Thyroid gland (tissue), 4 donors: Measurements from ENCODE around the gene CLDN22. TPM values are rescaled to one million over a fixed set of nuclear protein-coding genes. Genes with fewer than 3 reads are reported as not detected.

Source experiments
- DNase-seq, 2 donors: peaks; one replicate each; pipeline ENCODE4 v3.0.0-alpha.2; 2019
- H3K27ac ChIP-seq, 3 donors: fragments of 200-600 bp; sonication (generic); 1 replicate in 2 of 3; 2 replicates in 1 of 3; pipeline ENCODE4 v1.5.1; 2016 to 2019; ENCODE audit warnings: mild to moderate bottlenecking in 1 of 3, moderate library complexity in 1 of 3
- H3K27me3 ChIP-seq: fragments of 200-600 bp; sonication (generic); one replicate; pipeline ENCODE4 v1.5.1; 2019
- H3K36me3 ChIP-seq, 2 donors: fragments of 200-600 bp; sonication (generic); one replicate each; pipeline ENCODE4 v1.5.1; 2016 to 2019
- H3K4me1 ChIP-seq, 2 donors: fragments of 200-600 bp; sonication (generic); one replicate each; pipeline ENCODE4 v1.5.1; 2017 to 2019
- H3K4me3 ChIP-seq, 3 donors: fragments of 200-600 bp; sonication (generic); replicated peaks in 1 of 3; 1 replicate in 2 of 3; 2 replicates in 1 of 3; pipeline ENCODE4 v1.5.1; 2016; ENCODE audit warnings: mild to moderate bottlenecking in 1 of 3
- H3K9me3 ChIP-seq: fragments of 200-600 bp; sonication (generic); one replicate; pipeline ENCODE4 v1.5.1; 2017
- POLR2A ChIP-seq, 2 donors: fragments of 450-650 bp; IDR thresholded peaks; one replicate each; pipeline ENCODE4 v1.6.1; 2017; ENCODE audit warnings: antibody characterized with exemption in 2 of 2, mild to moderate bottlenecking in 2 of 2, moderate library complexity in 1 of 2
- WGBS, 2 donors: methylation state at CpG; one replicate each; pipeline ENCODE4 v1.1.5; 2017; 5-methylcytosine and 5-hydroxymethylcytosine counted together
- intact Hi-C: fragments of 100-400 bp; cut with DNase I; formaldehyde crosslinking; loops from one replicate; pipeline ENCODE4 v1.15.1; 2023
- total RNA-seq, 4 donors: library from RNA; depleted of rRNA; stranded (reverse); fragments of >200 nt; gene quantifications; one replicate each; pipeline ENCODE4 v1.2.3, GENCODE V29; 2016
- TF ChIP-seq, protein P1 (sequence below), 6 experiments: fragments of 200-600 bp in 3 of 6; fragments of 450-650 bp in 3 of 6; sonication (generic) in 3 of 6; IDR thresholded peaks; one replicate each; pipeline ENCODE4 v1.5.1; 2016 to 2019; ENCODE audit warnings: antibody characterized with exemption in 6 of 6, mild to moderate bottlenecking in 2 of 6, inconsistent platforms in 1 of 6, moderate library complexity in 1 of 6

The CLDN22 gene
- total RNA-seq, result not detected

DNA sequence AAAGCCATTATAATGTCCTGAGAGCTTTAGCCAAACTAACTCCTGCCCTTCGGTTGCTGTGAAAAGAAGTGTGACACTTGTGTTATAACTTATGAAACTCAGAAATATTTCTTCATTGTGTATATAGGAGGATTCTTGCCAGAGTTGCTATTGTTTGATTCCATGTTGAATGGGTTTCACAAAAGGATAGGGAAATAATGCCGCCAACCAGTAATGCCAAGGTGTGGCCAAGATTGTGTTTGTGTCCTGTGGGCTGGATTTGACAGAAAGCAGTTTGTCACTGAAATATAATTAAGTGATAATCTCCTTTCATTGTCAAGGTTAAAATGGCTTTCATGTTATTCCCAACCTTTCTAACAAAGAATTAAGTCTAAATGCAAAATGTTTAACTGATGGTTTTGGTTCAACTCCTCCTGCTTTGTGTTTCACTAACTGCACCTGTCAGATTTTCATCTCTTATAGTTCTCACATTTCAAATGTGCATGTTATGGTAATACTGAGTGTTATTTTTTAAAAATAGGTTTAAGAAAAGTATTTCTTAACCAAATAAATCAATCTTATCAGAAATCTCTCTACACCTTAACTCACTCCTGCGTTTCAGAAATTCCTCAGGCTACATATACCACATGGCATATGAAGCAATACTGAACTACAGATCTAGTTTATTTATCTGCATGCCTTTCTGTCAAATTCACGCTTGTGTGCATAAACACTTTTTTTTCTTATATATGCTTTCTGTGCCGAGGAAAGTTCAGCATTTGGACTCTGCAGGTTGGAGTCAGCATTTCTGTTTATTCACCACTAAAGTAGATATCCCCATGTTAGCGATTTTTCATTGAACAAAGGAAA, at the start of gene CLDN22:
Gene CLDN22, minus strand, starts transcription at position 66 of the 849 bp plus-strand sequence. Its CDS starts 58 bp downstream, at position 8.
- Histone ChIP-seq H3K27ac (no peak within 1 kb of the TSS), H3K4me3 (no peak within 1 kb of the TSS), H3K36me3 (peaks cover 0 to 7% of the 10 kb centered on the region in 2 donors), H3K4me1 (no peaks in the 10 kb centered on the region), H3K9me3 (no peaks in the 10 kb centered on the region), H3K27me3 (no peaks in the 10 kb centered on the region)
- 76 to 80% methylated on average over 6 of the region's 6 CpGs for WGBS, 2 donors
- DNase-seq, result no peak
- intact Hi-C loops, result no loop called here
- no peak for TF ChIP-seq POLR2A (IDR thresholded peaks at IDR 0.05)
- TF ChIP-seq, protein P1, sequence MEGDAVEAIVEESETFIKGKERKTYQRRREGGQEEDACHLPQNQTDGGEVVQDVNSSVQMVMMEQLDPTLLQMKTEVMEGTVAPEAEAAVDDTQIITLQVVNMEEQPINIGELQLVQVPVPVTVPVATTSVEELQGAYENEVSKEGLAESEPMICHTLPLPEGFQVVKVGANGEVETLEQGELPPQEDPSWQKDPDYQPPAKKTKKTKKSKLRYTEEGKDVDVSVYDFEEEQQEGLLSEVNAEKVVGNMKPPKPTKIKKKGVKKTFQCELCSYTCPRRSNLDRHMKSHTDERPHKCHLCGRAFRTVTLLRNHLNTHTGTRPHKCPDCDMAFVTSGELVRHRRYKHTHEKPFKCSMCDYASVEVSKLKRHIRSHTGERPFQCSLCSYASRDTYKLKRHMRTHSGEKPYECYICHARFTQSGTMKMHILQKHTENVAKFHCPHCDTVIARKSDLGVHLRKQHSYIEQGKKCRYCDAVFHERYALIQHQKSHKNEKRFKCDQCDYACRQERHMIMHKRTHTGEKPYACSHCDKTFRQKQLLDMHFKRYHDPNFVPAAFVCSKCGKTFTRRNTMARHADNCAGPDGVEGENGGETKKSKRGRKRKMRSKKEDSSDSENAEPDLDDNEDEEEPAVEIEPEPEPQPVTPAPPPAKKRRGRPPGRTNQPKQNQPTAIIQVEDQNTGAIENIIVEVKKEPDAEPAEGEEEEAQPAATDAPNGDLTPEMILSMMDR (IDR thresholded peaks at IDR 0.05), result no peak

DNA sequence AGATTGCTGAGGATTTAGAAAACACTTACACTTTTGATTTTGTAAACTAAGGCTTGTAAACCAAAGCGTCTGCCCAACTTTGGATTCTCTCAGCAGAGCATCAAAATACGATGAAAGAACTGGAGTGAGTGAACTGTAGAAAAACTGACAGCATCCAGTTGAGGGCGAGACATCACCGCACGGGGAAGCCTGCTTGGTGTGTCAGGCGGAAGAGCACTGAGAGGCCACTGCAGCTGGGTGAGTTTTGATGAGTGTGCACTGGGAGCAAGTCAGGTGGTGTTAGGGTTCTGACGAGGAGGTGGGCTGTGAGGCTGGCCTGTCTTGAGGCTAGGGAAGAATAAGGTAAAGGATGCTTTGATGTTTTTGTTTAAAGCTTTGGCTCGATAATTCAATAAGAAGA, 49.0 kb upstream of the CLDN22 start:
- intact Hi-C loops, result no loop called here
- H3K27ac ChIP-seq, result no peak overlapping the region
- WGBS, 2 donors, result 80 to 82% methylated on average over 8 of the region's 8 CpGs

DNA sequence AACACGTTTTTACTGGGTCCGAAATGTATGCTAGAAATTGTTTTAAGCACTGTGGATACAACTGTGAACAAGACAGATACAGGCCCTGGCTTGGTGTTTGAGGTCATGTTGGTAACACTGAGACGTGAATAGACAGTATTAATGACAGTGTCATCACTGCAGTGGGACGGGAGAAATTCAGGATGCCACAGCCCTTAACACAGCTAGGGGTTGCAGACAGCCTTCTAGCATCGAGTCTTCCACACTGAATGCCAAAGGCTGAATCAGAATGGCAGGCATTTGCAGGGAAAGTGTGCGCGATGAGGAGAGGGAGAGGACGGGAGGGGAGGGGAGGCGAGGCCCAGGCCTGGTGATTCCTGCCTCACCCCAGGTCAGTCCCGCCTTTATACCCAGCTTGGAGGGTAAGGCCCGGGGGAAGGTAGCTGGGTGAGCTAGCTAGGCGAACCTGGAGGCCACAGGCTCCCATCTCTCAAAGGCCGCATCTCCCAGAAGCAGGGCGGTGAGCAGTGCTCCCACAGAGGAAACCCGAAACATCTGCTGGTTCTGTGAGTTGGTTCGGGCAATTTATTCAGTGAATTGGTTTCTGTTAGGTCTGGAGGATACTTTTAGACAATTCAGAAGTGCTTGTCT, 46.2 kb upstream of the CLDN22 start:
- Histone ChIP-seq H3K4me3 (no peak overlapping the region), H3K9me3 (no peaks in the 10 kb centered on the region), H3K36me3 (no peaks in the 10 kb centered on the region), H3K4me1 (no peaks in the 10 kb centered on the region), H3K27me3 (no peaks in the 10 kb centered on the region), H3K27ac (no peak overlapping the region)
- TF ChIP-seq, protein P1 (IDR thresholded peaks at IDR 0.05), result no peak
- no peak for TF ChIP-seq POLR2A (IDR thresholded peaks at IDR 0.05)
- intact Hi-C loops, result no loop called here
- 81 to 91% methylated on average over 16 of the region's 16 CpGs for whole genome bisulfite sequencing, 2 donors
- DNase-seq, result no peak

More for the DNA sequence above, 49.0 kb upstream of the CLDN22 start:
- Histone ChIP-seq H3K27me3 (no peaks in the 10 kb centered on the region), H3K4me3 (no peak overlapping the region), H3K36me3 (no peaks in the 10 kb centered on the region), H3K4me1 (no peaks in the 10 kb centered on the region), H3K9me3 (no peaks in the 10 kb centered on the region)
- TF ChIP-seq, protein P1 (IDR thresholded peaks at IDR 0.05), result no peak
- TF ChIP-seq POLR2A (IDR thresholded peaks at IDR 0.05), result no peak
- no peak for DNase-seq

DNA sequence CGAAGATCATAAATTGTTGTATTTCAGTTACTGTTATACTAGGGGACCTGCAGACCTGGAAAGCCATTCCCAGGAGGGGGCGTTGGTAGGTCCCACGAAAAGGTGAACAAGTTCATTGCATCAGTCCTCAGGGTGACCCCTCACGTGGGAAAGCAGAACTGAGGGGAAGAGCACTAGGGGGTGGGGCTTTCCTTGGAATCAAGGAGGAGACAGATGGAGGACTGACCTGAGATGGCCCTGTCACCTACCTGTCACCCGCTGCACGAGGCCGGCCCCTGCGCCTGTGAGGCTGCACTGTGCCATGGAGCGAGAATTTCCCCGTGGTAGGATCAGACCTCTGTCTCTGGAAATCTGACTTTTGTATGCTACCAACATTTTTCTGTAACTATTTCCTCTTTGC, 43.9 kb upstream of the CLDN22 start:
- 75 to 82% methylated on average over 10 of the region's 10 CpGs for WGBS, 2 donors
- Histone ChIP-seq H3K36me3 (no peaks in the 10 kb centered on the region), H3K9me3 (no peaks in the 10 kb centered on the region), H3K27me3 (no peaks in the 10 kb centered on the region), H3K27ac (no peak overlapping the region), H3K4me1 (no peaks in the 10 kb centered on the region), H3K4me3 (no peak overlapping the region)
- DNase-seq, result no peak
- no peak for TF ChIP-seq POLR2A (IDR thresholded peaks at IDR 0.05)
- TF ChIP-seq, protein P1 (IDR thresholded peaks at IDR 0.05), result no peak
- intact Hi-C loops, result no loop called here
